HG02623 (cell line): ENCODE data around the gene SLC17A5.
A peak's percentile ranks its signal among the peaks of the same experiment; 100 is the strongest.
"Not testable (repeated sequence)": the region's sequence is repeated elsewhere in the genome, so short reads cannot be mapped to it uniquely, and the experiment has no call there.

Experiments used
- ATAC-seq: cut with Tn5 transposase; IDR thresholded peaks from one replicate; pipeline ENCODE4 v1.9.1; 2021; ENCODE audit warnings: moderate library complexity; ENCODE audit not compliant: unreplicated experiment

Gene SLC17A5

GRCh38 chr6:73666393-73666792 is 12.6 kb upstream of the SLC17A5 start:
- ATAC-seq, result no peak

- peak; percentile 56 for ATAC-seq
These were observed 12.0 kb upstream of the SLC17A5 start for GRCh38 chr6:73665686-73666319.

- ATAC-seq, result no peak
These were observed 10.9 kb upstream of the SLC17A5 start for GRCh38 chr6:73664701-73665100.

GRCh38 chr6:73657201-73657600 is 3.4 kb upstream of the SLC17A5 start:
- no peak for ATAC-seq

- ATAC-seq, result no peak
These were observed 2.8 kb upstream of the SLC17A5 start for GRCh38 chr6:73656531-73657145.

- ATAC-seq, result no peak
These were observed 1.6 kb upstream of the SLC17A5 start for GRCh38 chr6:73655341-73655917.

GRCh38 chr6:73652637-73653570 is 888 bp downstream of the SLC17A5 start:
- peak; percentile 35 for ATAC-seq

GRCh38 chr6:73649783-73650182 is 4.0 kb downstream of the SLC17A5 start:
- ATAC-seq, result no peak

- ATAC-seq, result no peak
These were observed 5.6 kb downstream of the SLC17A5 start for GRCh38 chr6:73648166-73648565.

GRCh38 chr6:73644941-73645591 is 8.7 kb downstream of the SLC17A5 start:
- no peak for ATAC-seq

- ATAC-seq, result no peak
These were observed 9.8 kb downstream of the SLC17A5 start for GRCh38 chr6:73644030-73644429.

GRCh38 chr6:73642530-73642929 is 11.3 kb downstream of the SLC17A5 start:
- no peak for ATAC-seq

GRCh38 chr6:73640179-73640750 is 13.5 kb downstream of the SLC17A5 start:
- ATAC-seq, result no peak

GRCh38 chr6:73639040-73639439 is 14.8 kb downstream of the SLC17A5 start:
- ATAC-seq, result no peak

GRCh38 chr6:73637404-73637803 is 16.4 kb downstream of the SLC17A5 start:
- no peak for ATAC-seq

- ATAC-seq, result no peak
These were observed 17.7 kb downstream of the SLC17A5 start for GRCh38 chr6:73636048-73636447.

- ATAC-seq, result no peak
These were observed 21.4 kb downstream of the SLC17A5 start for GRCh38 chr6:73632346-73632745.

- ATAC-seq, result no peak
These were observed 21.9 kb downstream of the SLC17A5 start for GRCh38 chr6:73631849-73632248.

GRCh38 chr6:73630401-73630800 is 23.4 kb downstream of the SLC17A5 start:
- ATAC-seq, result no peak

- no peak for ATAC-seq
These were observed 28.9 kb downstream of the SLC17A5 start for GRCh38 chr6:73624896-73625295.

GRCh38 chr6:73623480-73623879 is 30.3 kb downstream of the SLC17A5 start:
- ATAC-seq, result not testable (repeated sequence)
